Lung (tissue), 12 donors: ENCODE measurements around the gene GALNT9. TPM values are rescaled to one million over a fixed set of nuclear protein-coding genes. Genes with fewer than 3 reads are reported as not detected.

Experiments used
- ATAC-seq: fragments of 200-7000 bp; cut with Tn5 transposase; one replicate; pipeline ENCODE4 v1.9.1; 2020; ENCODE audit warnings: moderate number of reproducible peaks; ENCODE audit not compliant: insufficient read depth, low FRiP score
- DNase-seq, 3 donors: peaks; one replicate each; pipeline ENCODE4 v3.0.0-alpha.2; 2013 to 2017
- H3K27ac ChIP-seq, 2 donors: one replicate each; pipeline ENCODE4 v1.5.1; 2013; ENCODE audit warnings: mild to moderate bottlenecking in 2 of 2, moderate library complexity in 2 of 2, control low read depth in 1 of 2, inconsistent platforms in 1 of 2, low read depth in 1 of 2, low read length in 1 of 2
- H3K27me3 ChIP-seq, 3 donors: one replicate each; pipeline ENCODE4 v1.5.1; 2013; ENCODE audit warnings: low read length in 2 of 3; ENCODE audit not compliant: control insufficient read depth in 3 of 3, insufficient read depth in 3 of 3
- H3K36me3 ChIP-seq, 4 donors: one replicate each; pipeline ENCODE4 v1.5.1; 2013; ENCODE audit warnings: low read length in 4 of 4, mild to moderate bottlenecking in 1 of 4, moderate library complexity in 1 of 4; ENCODE audit not compliant: control insufficient read depth in 4 of 4, insufficient read depth in 4 of 4
- H3K4me1 ChIP-seq, 5 donors: one replicate each; pipeline ENCODE4 v1.5.1; 2013; ENCODE audit warnings: low read length in 5 of 5, mild to moderate bottlenecking in 2 of 5, moderate library complexity in 1 of 5; ENCODE audit not compliant: control insufficient read depth in 5 of 5, insufficient read depth in 5 of 5
- H3K4me3 ChIP-seq: one replicate; pipeline ENCODE4 v1.5.1; 2013; ENCODE audit warnings: mild to moderate bottlenecking, control low read depth, moderate library complexity
- H3K9ac ChIP-seq, 2 donors: one replicate each; pipeline ENCODE4 v1.5.1; 2013; ENCODE audit warnings: low read length in 2 of 2, control low read depth in 1 of 2; ENCODE audit not compliant: insufficient read depth in 1 of 2
- H3K9me3 ChIP-seq, 4 donors: one replicate each; pipeline ENCODE4 v1.5.1; 2013; ENCODE audit warnings: low read length in 3 of 4, mild to moderate bottlenecking in 1 of 4, moderate library complexity in 1 of 4; ENCODE audit not compliant: control insufficient read depth in 4 of 4, insufficient read depth in 3 of 4
- CTCF ChIP-seq: IDR thresholded peaks from 2 replicates; pipeline ENCODE4 v1.5.1; 2012; ENCODE audit warnings: mild to moderate bottlenecking; ENCODE audit errors: control extremely low read depth, extremely low read depth
- WGBS, 2 donors: extraction: QIAGEN DNeasy Blood & Tissue Kit; methylation state at CpG; one replicate each; pipeline ENCODE4 v1.1.7; 2013; 5-methylcytosine and 5-hydroxymethylcytosine counted together
- polyA plus RNA-seq, 2 donors: library from polyadenylated mRNA; stranded (reverse); fragments of 200-250 nt; gene quantifications; one replicate each; pipeline ENCODE4 v1.2.1, GENCODE V29; 2013
- total RNA-seq, 2 donors: library from RNA; depleted of rRNA in 1 of 2; stranded (reverse); fragments of >200 nt in 1 of 2; gene quantifications; one replicate each; pipeline ENCODE4 v1.2.1, GENCODE V29; 2014 to 2021
- donor health status: control.
- donor health status: control.
- donor health status: Bipolar disorder and iron deficiency.
- donor health status: healthy.
- donor health status: DM: yes; HTN: yes; CAD: no.

Gene GALNT9
- total and polyA plus RNA-seq, 4 donors: 0.13 to 1.7 (median 0.79) TPM

DNA sequence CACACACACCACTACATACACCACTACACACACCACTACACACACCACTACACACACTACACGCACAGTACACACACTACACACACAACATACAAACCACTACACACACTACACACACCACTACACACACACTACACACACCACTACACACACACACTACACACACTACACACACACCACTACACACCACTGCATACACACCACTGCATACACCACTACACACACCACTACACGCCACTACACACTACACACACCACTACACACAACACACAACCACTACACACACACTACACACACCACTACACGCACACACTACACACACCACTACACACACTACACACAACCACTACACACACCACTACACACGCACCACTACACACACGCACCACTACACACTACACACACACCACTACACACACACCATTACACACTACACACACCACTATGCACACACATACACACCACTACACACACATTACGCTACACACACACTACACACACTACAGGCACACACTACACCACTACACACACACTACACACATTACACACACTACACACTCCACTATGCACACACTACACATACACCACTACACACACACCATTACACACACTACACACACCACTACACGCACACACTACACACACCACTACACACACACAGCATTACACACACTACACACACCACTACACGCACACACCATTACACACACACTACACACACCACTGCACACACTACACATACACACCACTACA lies 172.6 kb downstream of the GALNT9 start:
- H3K4me3 ChIP-seq: no peak overlapping the region
- H3K9me3 ChIP-seq: peaks cover 0 to 10% (median 4%) of the 10 kb centered on the region in 4 donors
- TF ChIP-seq CTCF: no peak
- no peak for ATAC-seq
- 85 to 86% methylated on average over 8 of the region's 8 CpGs for WGBS, 2 donors
- H3K27ac ChIP-seq: no peak overlapping the region
- no peak for DNase-seq
- H3K27me3 ChIP-seq: peaks cover 0 to 5% (median 0%) of the 10 kb centered on the region in 3 donors
- peaks cover 0 to 15% (median 2%) of the 10 kb centered on the region in 5 donors for H3K4me1 ChIP-seq
- H3K9ac ChIP-seq: no peak overlapping the region
- peaks cover 0 to 29% (median 21%) of the 10 kb centered on the region in 4 donors for H3K36me3 ChIP-seq

DNA sequence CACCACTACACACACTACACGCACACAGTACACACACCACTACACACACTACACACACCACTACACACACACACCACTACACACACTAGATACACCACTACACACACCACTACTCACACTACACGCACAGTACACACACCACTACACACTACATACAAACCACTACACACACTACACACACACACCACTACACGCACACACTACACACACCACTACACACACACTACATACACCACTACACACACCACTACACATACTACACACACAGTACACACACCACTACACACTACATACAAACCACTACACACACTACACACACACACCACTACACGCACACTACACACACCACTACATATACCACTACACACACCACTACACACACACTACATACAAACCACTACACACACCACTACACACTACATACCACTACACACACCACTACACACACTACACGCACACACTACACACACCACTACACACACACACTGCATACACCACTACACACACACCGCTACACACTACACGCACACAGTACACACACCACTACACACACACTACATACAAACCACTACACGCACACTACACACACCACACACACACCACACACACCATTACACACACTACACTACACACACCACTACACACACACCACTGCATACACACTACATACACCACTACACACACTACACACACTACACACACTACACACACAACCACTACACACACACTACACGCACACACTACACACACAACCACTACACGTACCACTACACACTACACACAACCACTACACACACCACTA lies 173.4 kb downstream of the GALNT9 start:
- Histone ChIP-seq H3K9me3 (peaks cover 0 to 10% (median 4%) of the 10 kb centered on the region in 4 donors), H3K27ac (no peak overlapping the region), H3K36me3 (peaks cover 0 to 29% (median 24%) of the 10 kb centered on the region in 4 donors), H3K9ac (no peak overlapping the region), H3K27me3 (peaks cover 0 to 5% (median 0%) of the 10 kb centered on the region in 3 donors), H3K4me3 (no peak overlapping the region), H3K4me1 (peaks cover 0 to 15% (median 2%) of the 10 kb centered on the region in 5 donors)
- TF ChIP-seq CTCF: no peak
- WGBS, 2 donors: 97 to 98% methylated on average over 9 to 10 of the region's 10 CpGs
- ATAC-seq (no peak), DNase-seq (no peak)

DNA sequence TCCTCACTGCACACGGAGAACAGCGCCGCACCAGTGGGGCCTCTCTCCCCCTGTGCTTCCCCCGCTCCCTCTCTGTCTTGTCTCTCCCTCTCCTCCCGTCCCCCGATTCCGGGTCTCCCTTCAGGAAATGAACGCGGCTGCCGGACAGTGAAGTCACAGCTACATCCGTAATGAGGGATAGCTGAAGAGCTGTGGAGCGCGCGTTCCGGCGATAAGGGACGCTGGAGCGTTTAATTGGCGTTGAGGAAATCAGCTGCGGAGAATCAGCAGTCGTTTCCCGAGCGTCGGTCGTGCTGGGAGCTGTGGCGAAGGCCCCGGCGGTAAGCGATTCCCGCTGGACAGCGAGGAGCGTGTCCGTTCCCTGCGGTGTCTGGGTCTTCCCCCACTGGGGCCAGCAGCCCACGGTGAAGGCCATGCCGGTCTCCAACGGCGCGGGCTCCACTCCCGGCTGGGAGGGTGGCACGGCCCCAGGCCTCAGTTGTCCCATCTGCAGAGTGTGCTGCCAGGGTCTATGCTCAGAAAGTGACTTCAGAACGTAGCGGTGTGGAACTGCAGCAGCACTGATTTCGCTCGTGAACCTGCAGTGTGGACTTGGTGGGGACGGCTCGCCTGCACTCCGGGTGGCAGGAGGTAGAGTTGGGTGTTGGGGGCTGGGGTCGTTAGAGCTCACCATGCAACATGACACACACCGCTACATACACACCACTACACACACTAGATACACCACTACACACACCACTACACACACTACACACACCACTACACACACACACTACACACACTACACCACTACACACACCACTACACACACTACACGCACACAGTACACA lies 174.2 kb downstream of the GALNT9 start:
- ATAC-seq: no peak
- Histone ChIP-seq H3K4me1 (peaks cover 0 to 15% (median 2%) of the 10 kb centered on the region in 5 donors), H3K27ac (no peak overlapping the region), H3K27me3 (peaks cover 0 to 5% (median 0%) of the 10 kb centered on the region in 3 donors), H3K4me3 (no peak overlapping the region), H3K9ac (no peak overlapping the region), H3K36me3 (peaks cover 0 to 29% (median 26%) of the 10 kb centered on the region in 4 donors), H3K9me3 (peaks cover 0 to 10% (median 4%) of the 10 kb centered on the region in 4 donors)
- DNase-seq: no peak
- WGBS, 2 donors: 81 to 86% methylated on average over 51 of the region's 51 CpGs
- TF ChIP-seq CTCF: no peak
